ENCODE measurements around the gene SH2D3C.

SH2D3C gene

GRCh38 chr9:127753148-127753547 is 25.3 kb downstream of the SH2D3C start:
- no peak for DNase-seq (ENCODE audit: low spot score)
- TF ChIP-seq, protein P1, sequence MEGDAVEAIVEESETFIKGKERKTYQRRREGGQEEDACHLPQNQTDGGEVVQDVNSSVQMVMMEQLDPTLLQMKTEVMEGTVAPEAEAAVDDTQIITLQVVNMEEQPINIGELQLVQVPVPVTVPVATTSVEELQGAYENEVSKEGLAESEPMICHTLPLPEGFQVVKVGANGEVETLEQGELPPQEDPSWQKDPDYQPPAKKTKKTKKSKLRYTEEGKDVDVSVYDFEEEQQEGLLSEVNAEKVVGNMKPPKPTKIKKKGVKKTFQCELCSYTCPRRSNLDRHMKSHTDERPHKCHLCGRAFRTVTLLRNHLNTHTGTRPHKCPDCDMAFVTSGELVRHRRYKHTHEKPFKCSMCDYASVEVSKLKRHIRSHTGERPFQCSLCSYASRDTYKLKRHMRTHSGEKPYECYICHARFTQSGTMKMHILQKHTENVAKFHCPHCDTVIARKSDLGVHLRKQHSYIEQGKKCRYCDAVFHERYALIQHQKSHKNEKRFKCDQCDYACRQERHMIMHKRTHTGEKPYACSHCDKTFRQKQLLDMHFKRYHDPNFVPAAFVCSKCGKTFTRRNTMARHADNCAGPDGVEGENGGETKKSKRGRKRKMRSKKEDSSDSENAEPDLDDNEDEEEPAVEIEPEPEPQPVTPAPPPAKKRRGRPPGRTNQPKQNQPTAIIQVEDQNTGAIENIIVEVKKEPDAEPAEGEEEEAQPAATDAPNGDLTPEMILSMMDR (IDR thresholded peaks at IDR 0.05; ENCODE audit: extremely low read depth, missing control alignments) = no peak

DNA sequence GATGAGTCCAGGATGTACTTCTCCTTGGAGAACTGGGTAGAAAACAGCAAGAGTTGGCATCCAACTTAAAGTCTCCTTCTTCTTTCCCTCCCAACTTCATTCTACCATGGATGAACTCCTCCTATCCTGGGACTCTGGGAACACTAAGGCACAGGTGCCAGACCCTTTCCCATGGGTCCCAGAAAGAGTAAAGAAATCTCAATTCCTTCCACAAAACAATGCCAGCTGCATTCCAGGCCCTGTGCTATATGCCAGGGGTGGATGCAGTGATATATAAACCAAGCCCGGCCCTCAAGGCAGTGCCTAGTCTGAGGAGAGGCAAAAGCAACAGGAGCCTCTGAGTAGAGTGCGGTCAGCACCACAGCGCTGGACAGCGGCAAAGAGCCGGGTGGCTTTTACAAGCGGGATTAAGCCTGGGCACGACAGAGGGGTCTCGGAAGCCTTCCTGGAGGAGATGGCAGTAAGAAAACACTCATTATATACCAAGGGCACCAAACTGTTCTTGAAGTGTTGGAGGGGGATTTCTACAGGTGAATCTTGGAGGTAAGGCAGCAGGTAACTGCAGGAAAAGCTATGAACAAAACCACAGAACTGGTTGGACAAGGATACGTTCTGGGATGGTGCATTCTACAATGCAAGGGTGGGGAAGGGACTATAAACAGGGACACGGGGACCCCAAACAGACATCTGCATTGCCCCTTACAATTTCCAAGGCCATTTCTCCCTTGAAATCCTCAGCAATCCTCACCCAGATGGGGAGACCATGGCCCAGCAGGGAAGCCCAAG is 27.0 kb downstream of the SH2D3C start:
- TF ChIP-seq, protein P1 (IDR thresholded peaks at IDR 0.05; ENCODE audit: extremely low read depth, missing control alignments) = no peak
- no peak for DNase-seq (ENCODE audit: low spot score)

GRCh38 chr9:127749090-127749787 is 29.2 kb downstream of the SH2D3C start:
- TF ChIP-seq, protein P1 (IDR thresholded peaks at IDR 0.05; ENCODE audit: extremely low read depth, missing control alignments) = no peak
- no peak for DNase-seq (ENCODE audit: low spot score)

GRCh38 chr9:127746959-127747569 is 31.4 kb downstream of the SH2D3C start:
- TF ChIP-seq, protein P1 (IDR thresholded peaks at IDR 0.05; ENCODE audit: extremely low read depth, missing control alignments) = no peak
- DNase-seq (ENCODE audit: low spot score) = no peak

GRCh38 chr9:127744398-127745110 is 33.9 kb downstream of the SH2D3C start:
- no peak for DNase-seq (ENCODE audit: low spot score)
- TF ChIP-seq, protein P1 (IDR thresholded peaks at IDR 0.05; ENCODE audit: extremely low read depth, missing control alignments) = no peak

- TF ChIP-seq, protein P1 (IDR thresholded peaks at IDR 0.05; ENCODE audit: extremely low read depth, missing control alignments) = no peak
- DNase-seq (ENCODE audit: low spot score) = no peak
These were observed 35.9 kb downstream of the SH2D3C start for GRCh38 chr9:127742435-127743088.

Data from GM20000 (cell line).